AG04450 (cell line): ENCODE data around the gene SNRPA. TPM values are rescaled to one million over a fixed set of nuclear protein-coding genes. Genes with fewer than 3 reads are reported as not detected.
"Not testable (repeated sequence)": the region's sequence is repeated elsewhere in the genome, so short reads cannot be mapped to it uniquely, and the experiment has no call there.

Experiments used
- CTCF ChIA-PET: fragments of 300-600, 350-600 bp; formaldehyde crosslinking; extraction: SDS; loops from one replicate; lab custom pipeline; 2022; ENCODE audit warnings: antibody characterized with exemption, inconsistent platforms; lab: Charles Lee
- POLR2A ChIA-PET: fragments of 350-600 bp; formaldehyde crosslinking; extraction: SDS; loops from one replicate; lab custom pipeline; 2021; ENCODE audit warnings: antibody characterized with exemption, inconsistent platforms; lab: Yijun Ruan, JAX
- DNase-seq: peaks from one replicate; pipeline ENCODE4 v3.0.0-alpha.2; 2011; ENCODE audit warnings: low read depth, low spot score
- H3K27ac ChIP-seq: one replicate; pipeline ENCODE4 v1.5.1; 2012; ENCODE audit warnings: low read depth, low read length, control low read depth
- H3K27me3 ChIP-seq: one replicate; pipeline ENCODE4 v1.6.0; 2012; ENCODE audit warnings: low read length; ENCODE audit not compliant: control insufficient read depth, insufficient read depth
- H3K4me3 ChIP-seq: 2 replicates; pipeline ENCODE4 v1.5.1; 2011; ENCODE audit warnings: mild to moderate bottlenecking, low read depth, low read length, control low read depth
- H3K9me3 ChIP-seq: 2 replicates; pipeline ENCODE4 v1.5.1; 2012; ENCODE audit warnings: low read length; ENCODE audit not compliant: control insufficient read depth, insufficient read depth
- polyA plus RNA-seq: library from polyadenylated mRNA; depleted of rRNA; stranded (reverse); fragments of >200 nt; gene quantifications from 2 replicates; pipeline ENCODE4 v1.2.3, GENCODE V29; 2011
- TF ChIP-seq, protein P1 (sequence below): IDR thresholded peaks from 2 replicates; pipeline ENCODE4 v1.5.1; 2011; ENCODE audit warnings: low read depth, low read length, control low read depth, inconsistent platforms

The SNRPA gene
- polyA plus RNA-seq, 1 experiment = 126 TPM

DNA sequence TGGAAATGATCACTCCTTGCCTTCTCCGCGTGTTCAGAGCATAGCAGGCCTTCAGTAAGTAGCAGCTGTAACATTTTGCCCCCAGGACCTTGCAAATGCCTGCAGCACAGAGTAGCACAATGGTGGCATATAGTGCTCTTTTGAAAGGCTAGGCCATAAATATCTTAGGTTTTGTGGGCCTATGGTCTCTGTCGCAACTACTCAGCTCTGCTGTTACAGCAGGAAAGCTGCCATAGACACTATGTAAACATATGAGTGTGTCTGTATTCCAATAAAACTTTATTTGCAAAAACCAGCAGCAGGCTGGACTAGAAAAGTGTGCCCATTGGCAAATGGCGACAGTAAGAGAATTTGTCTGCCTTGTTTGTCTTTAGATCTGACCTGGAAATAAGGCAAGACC lies 24.7 kb upstream of the SNRPA start:
- H3K4me3 ChIP-seq = no peak overlapping the region
- no peaks in the 10 kb centered on the region for H3K27me3 ChIP-seq
- ChIA-PET CTCF (no interaction called here), POLR2A (interaction anchor here (0.6 to 0.7 kb wide), 2 partner anchors 8 to 85 kb away, joined by 3 read pairs; no protein-coding TSS in a partner anchor)
- TF ChIP-seq, protein P1, sequence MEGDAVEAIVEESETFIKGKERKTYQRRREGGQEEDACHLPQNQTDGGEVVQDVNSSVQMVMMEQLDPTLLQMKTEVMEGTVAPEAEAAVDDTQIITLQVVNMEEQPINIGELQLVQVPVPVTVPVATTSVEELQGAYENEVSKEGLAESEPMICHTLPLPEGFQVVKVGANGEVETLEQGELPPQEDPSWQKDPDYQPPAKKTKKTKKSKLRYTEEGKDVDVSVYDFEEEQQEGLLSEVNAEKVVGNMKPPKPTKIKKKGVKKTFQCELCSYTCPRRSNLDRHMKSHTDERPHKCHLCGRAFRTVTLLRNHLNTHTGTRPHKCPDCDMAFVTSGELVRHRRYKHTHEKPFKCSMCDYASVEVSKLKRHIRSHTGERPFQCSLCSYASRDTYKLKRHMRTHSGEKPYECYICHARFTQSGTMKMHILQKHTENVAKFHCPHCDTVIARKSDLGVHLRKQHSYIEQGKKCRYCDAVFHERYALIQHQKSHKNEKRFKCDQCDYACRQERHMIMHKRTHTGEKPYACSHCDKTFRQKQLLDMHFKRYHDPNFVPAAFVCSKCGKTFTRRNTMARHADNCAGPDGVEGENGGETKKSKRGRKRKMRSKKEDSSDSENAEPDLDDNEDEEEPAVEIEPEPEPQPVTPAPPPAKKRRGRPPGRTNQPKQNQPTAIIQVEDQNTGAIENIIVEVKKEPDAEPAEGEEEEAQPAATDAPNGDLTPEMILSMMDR = no peak
- no peak for DNase-seq
- H3K9me3 ChIP-seq = no peaks in the 10 kb centered on the region
- H3K27ac ChIP-seq = no peak overlapping the region

- H3K9me3 ChIP-seq, H3K27ac ChIP-seq, H3K27me3 ChIP-seq, H3K4me3 ChIP-seq, CTCF ChIA-PET, POLR2A ChIA-PET, DNase-seq: not testable (repeated sequence)
These were observed 20.9 kb upstream of the SNRPA start for GRCh38 chr19:40730065-40730464.

- H3K27ac ChIP-seq, DNase-seq, H3K9me3 ChIP-seq, CTCF ChIA-PET, H3K4me3 ChIP-seq, H3K27me3 ChIP-seq: not testable (repeated sequence)
- POLR2A ChIA-PET = interaction anchor here (0.7 to 1.0 kb wide), 2 partner anchors 10 to 69 kb away, joined by 3 to 9 read pairs; no protein-coding TSS in a partner anchor
These were observed 18.7 kb upstream of the SNRPA start for GRCh38 chr19:40732304-40732703.

DNA sequence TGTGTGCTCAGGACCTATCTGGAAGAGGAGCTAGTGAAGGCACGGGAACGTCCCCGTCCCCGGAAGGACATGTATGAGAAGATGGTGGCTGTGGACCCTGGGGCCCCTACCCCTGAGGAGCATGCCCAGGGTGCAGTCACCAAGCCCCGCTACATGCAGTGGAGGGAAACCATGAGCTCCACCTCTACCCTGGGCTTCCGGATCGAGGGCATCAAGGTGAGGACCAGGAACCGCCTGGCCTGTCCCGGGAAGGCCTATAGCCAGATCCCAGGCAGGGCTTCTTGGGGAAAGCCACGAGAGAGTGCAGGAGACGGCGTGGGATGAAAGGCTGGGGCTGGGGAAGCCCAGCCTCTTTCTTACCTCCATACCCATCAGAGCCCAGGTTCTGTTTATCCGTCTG lies 17.9 kb upstream of the SNRPA start:
- H3K27ac ChIP-seq = no peak overlapping the region
- H3K27me3 ChIP-seq = no peaks in the 10 kb centered on the region
- ChIA-PET POLR2A (interaction anchor here (1.0 kb wide), 1 partner anchor 10 kb away, joined by 3 read pairs; no protein-coding TSS in a partner anchor), CTCF (interaction anchor here (1.3 kb wide), 1 partner anchor 31 kb away, joined by 3 read pairs; no protein-coding TSS in a partner anchor)
- TF ChIP-seq, protein P1 = no peak
- no peaks in the 10 kb centered on the region for H3K9me3 ChIP-seq
- no peak for DNase-seq
- no peak overlapping the region for H3K4me3 ChIP-seq

GRCh38 chr19:40735013-40735771 lies 15.8 kb upstream of the SNRPA start:
- H3K9me3 ChIP-seq = no peaks in the 10 kb centered on the region
- TF ChIP-seq, protein P1 = no peak
- DNase-seq = no peak
- ChIA-PET CTCF (no interaction called here), POLR2A (no interaction called here)
- no peak overlapping the region for H3K4me3 ChIP-seq
- no peaks in the 10 kb centered on the region for H3K27me3 ChIP-seq
- no peak overlapping the region for H3K27ac ChIP-seq

GRCh38 chr19:40736661-40737060 lies 14.3 kb upstream of the SNRPA start:
- TF ChIP-seq, protein P1 = no peak
- H3K27ac ChIP-seq = no peak overlapping the region
- no peak for DNase-seq
- ChIA-PET POLR2A (no interaction called here), CTCF (no interaction called here)
- no peak overlapping the region for H3K4me3 ChIP-seq
- no peaks in the 10 kb centered on the region for H3K9me3 ChIP-seq
- no peaks in the 10 kb centered on the region for H3K27me3 ChIP-seq
